Measurements from ENCODE around the gene RNF123.

RNF123 gene

DNA sequence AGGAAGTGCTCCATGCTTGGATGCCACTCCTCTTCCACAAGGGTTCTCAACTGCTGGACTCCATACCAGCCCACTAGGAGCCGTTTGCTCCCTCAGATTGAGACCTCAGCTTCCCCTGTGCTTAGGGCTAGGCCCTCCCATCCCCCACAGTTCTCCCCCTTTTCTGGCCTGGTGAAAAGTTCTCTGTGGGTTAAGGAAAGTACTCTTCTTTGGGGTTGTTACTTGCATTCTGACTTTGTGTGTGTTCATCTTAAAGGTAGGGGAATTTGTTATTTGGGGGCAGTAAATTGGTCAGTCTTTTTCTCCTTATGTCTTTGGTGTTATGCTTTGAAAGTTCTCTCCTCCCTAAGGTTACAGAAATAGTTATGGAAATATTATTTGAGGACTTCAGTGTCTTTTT, 39.2 kb upstream of the RNF123 start:
- Histone ChIP-seq H3K9ac (no peak overlapping the region), H2AFZ (no peak overlapping the region), H3K4me3 (ENCODE audit: low read depth, low read length) (no peak overlapping the region), H3K79me2 (no peaks in the 10 kb centered on the region), H3K4me2 (ENCODE audit: low read length) (no peak overlapping the region), H3K27ac (no peak overlapping the region), H3K4me1 (peaks cover 7% of the 10 kb centered on the region), H3K9me3 (ENCODE audit: control insufficient read depth, low read length) (no peaks in the 10 kb centered on the region), H3K27me3 (ENCODE audit: control insufficient read depth, insufficient read depth, low read length) (no peaks in the 10 kb centered on the region), H3K36me3 (ENCODE audit: control insufficient read depth, insufficient read depth, low read length) (no peaks in the 10 kb centered on the region)
- TF ChIP-seq CTCF (IDR thresholded peaks at IDR 0.05): no peak

DNA sequence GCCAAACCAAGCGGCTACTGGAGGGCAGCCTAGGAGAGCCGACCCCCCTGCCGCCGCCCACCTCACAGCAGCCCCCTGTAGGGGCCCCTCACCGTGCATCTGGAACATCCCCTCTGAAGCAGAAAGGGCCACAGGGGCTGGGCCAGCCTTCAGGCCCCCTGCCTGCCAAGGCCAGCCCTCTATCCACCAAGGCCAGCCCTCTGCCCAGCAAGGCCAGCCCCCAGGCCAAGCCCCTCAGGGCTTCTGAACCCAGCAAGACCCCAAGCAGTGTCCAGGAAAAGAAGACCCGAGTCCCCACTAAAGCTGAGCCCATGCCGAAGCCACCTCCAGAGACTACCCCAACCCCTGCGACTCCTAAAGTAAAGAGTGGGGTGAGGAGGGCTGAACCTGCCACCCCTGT, 38.7 kb upstream of the RNF123 start:
- H3K9ac ChIP-seq: no peak overlapping the region
- no peaks in the 10 kb centered on the region for H3K27me3 ChIP-seq (ENCODE audit: control insufficient read depth, insufficient read depth, low read length)
- no peak overlapping the region for H3K27ac ChIP-seq
- H3K4me3 ChIP-seq (ENCODE audit: low read depth, low read length): no peak overlapping the region
- no peak overlapping the region for H2AFZ ChIP-seq
- no peaks in the 10 kb centered on the region for H3K79me2 ChIP-seq
- no peak for TF ChIP-seq CTCF (IDR thresholded peaks at IDR 0.05)
- H3K9me3 ChIP-seq (ENCODE audit: control insufficient read depth, low read length): no peaks in the 10 kb centered on the region
- H3K4me2 ChIP-seq (ENCODE audit: low read length): no peak overlapping the region
- no peaks in the 10 kb centered on the region for H3K36me3 ChIP-seq (ENCODE audit: control insufficient read depth, insufficient read depth, low read length)
- peaks cover 7% of the 10 kb centered on the region for H3K4me1 ChIP-seq

DNA sequence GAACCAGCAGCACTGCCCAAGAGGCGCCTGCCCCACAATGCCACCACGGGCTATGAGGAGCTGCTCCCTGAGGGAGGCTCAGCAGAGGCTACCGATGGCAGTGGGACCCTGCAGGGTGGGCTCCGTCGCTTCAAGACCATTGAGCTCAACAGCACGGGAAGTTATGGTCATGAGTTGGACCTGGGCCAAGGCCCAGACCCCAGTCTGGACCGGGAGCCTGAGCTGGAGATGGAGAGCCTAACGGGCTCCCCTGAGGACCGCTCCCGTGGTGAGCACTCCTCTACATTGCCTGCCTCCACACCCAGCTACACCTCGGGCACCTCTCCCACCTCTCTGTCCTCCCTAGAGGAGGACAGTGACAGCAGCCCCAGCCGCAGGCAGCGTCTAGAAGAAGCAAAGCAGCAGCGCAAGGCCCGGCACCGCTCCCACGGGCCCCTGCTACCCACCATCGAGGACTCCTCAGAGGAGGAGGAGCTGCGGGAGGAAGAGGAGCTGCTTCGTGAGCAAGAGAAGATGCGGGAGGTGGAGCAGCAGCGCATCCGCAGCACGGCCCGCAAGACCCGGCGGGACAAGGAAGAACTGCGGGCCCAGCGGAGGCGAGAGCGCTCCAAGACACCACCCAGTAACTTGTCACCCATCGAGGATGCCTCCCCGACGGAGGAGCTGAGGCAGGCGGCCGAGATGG, 37.0 kb upstream of the RNF123 start:
- H3K27me3 ChIP-seq (ENCODE audit: control insufficient read depth, insufficient read depth, low read length): no peaks in the 10 kb centered on the region
- H3K27ac ChIP-seq: no peak overlapping the region
- H3K36me3 ChIP-seq (ENCODE audit: control insufficient read depth, insufficient read depth, low read length): no peaks in the 10 kb centered on the region
- H3K9me3 ChIP-seq (ENCODE audit: control insufficient read depth, low read length): no peaks in the 10 kb centered on the region
- no peak overlapping the region for H3K4me2 ChIP-seq (ENCODE audit: low read length)
- no peak overlapping the region for H3K4me3 ChIP-seq (ENCODE audit: low read depth, low read length)
- peaks cover 5% of the 10 kb centered on the region for H3K4me1 ChIP-seq
- TF ChIP-seq CTCF (IDR thresholded peaks at IDR 0.05): no peak
- no peak overlapping the region for H2AFZ ChIP-seq
- H3K9ac ChIP-seq: no peak overlapping the region
- no peaks in the 10 kb centered on the region for H3K79me2 ChIP-seq

- H3K79me2 ChIP-seq: no peaks in the 10 kb centered on the region
- H2AFZ ChIP-seq: no peak overlapping the region
- no peaks in the 10 kb centered on the region for H3K36me3 ChIP-seq (ENCODE audit: control insufficient read depth, insufficient read depth, low read length)
- no peak overlapping the region for H3K4me2 ChIP-seq (ENCODE audit: low read length)
- H3K4me1 ChIP-seq: peaks cover under 1% of the 10 kb centered on the region
- no peaks in the 10 kb centered on the region for H3K27me3 ChIP-seq (ENCODE audit: control insufficient read depth, insufficient read depth, low read length)
- no peak overlapping the region for H3K9ac ChIP-seq
- H3K9me3 ChIP-seq (ENCODE audit: control insufficient read depth, low read length): no peaks in the 10 kb centered on the region
- no peak overlapping the region for H3K4me3 ChIP-seq (ENCODE audit: low read depth, low read length)
- H3K27ac ChIP-seq: no peak overlapping the region
- no peak for TF ChIP-seq CTCF (IDR thresholded peaks at IDR 0.05)
Observed at GRCh38 chr3:49652903-49653415, 36.4 kb upstream of the RNF123 start.

- Histone ChIP-seq H3K4me1 (no peaks in the 10 kb centered on the region), H3K4me3 (ENCODE audit: low read depth, low read length) (no peak overlapping the region), H3K9ac (no peak overlapping the region), H3K79me2 (no peaks in the 10 kb centered on the region), H2AFZ (no peak overlapping the region), H3K36me3 (ENCODE audit: control insufficient read depth, insufficient read depth, low read length) (no peaks in the 10 kb centered on the region), H3K27ac (no peak overlapping the region), H3K27me3 (ENCODE audit: control insufficient read depth, insufficient read depth, low read length) (no peaks in the 10 kb centered on the region), H3K4me2 (ENCODE audit: low read length) (no peak overlapping the region), H3K9me3 (ENCODE audit: control insufficient read depth, low read length) (no peaks in the 10 kb centered on the region)
- TF ChIP-seq CTCF (IDR thresholded peaks at IDR 0.05): no peak
Observed at GRCh38 chr3:49653621-49654020, 35.7 kb upstream of the RNF123 start.

Measured in parathyroid adenoma (tissue), 2 donors.